Measurements from ENCODE around the gene OR2M3.
A peak's percentile ranks its signal among the peaks of the same experiment; 100 is the strongest.
"Not testable (repeated sequence)": the region's sequence is repeated elsewhere in the genome, so short reads cannot be mapped to it uniquely, and the experiment has no call there.

The OR2M3 gene

GRCh38 chr1:248243204-248243603, 46.1 kb downstream of the OR2M3 start:
- Histone ChIP-seq H3K4me3 (ENCODE audit: low read depth, low read length) (no peak overlapping the region), H3K4me1 (ENCODE audit: control insufficient read depth, insufficient read depth, low read length) (no peaks in the 10 kb centered on the region), H3K9me3 (ENCODE audit: control insufficient read depth, insufficient read depth, low read depth, low read length) (no peaks in the 10 kb centered on the region), H3K36me3 (ENCODE audit: control insufficient read depth in 2 of 2, insufficient read depth in 1 of 2, low read length in 2 of 2) (no peaks in the 10 kb centered on the region), H3K27ac (ENCODE audit: extremely low read depth, low read depth, low read length) (no peak overlapping the region)
- POLR2A ChIA-PET, result no interaction called here
- CTCF ChIA-PET, result no interaction called here
- 0 out of 2 replicates have a peak, but pooled peaks have one; percentile 17 for TF ChIP-seq ZNF654 (tag by site-specific recombination; IDR thresholded peaks at IDR 0.05; ENCODE audit: low read depth)
- no peak for TF ChIP-seq ZNF449 (tag by site-specific recombination; IDR thresholded peaks at IDR 0.05)

GRCh38 chr1:248259309-248259708, 62.2 kb downstream of the OR2M3 start:
- H3K9me3 ChIP-seq (ENCODE audit: control insufficient read depth, insufficient read depth, low read depth, low read length); H3K27ac ChIP-seq (ENCODE audit: extremely low read depth, low read depth, low read length); H3K4me3 ChIP-seq (ENCODE audit: low read depth, low read length); H3K36me3 ChIP-seq (ENCODE audit: control insufficient read depth in 2 of 2, insufficient read depth in 1 of 2, low read length in 2 of 2); CTCF ChIA-PET; H3K4me1 ChIP-seq (ENCODE audit: control insufficient read depth, insufficient read depth, low read length); POLR2A ChIA-PET: not testable (repeated sequence)
